Measurements from ENCODE around the gene ASTN2. TPM values are rescaled to one million over a fixed set of nuclear protein-coding genes. Genes with fewer than 3 reads are reported as not detected.

ASTN2 gene
- total and polyA plus RNA-seq, 9 of the 15 experiments (the other 6 are each of a cell fraction or from before 2014, with no cell fraction given), result 0.56 to 3.5 (median 1.9) TPM

DNA sequence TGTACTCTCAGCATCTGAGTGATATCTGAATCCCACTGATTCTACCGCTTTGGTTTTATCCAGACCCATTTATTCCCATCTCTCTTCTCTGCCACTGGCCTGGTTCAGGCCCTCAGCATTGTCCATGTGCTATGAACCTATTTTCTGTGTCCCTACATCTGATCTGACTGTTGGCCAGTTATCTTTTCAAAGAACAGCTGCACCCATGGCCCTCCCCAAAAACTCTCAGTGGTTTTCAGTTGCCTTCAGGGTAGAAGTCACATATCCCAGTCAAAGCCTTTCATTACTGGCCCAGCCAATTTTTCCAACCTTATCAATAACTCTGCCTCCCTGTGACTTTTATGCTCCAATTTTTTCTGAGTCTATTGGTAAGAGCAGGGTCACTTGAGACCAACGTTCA is 430.7 kb downstream of the ASTN2 start:
- H3K4me2 ChIP-seq (ENCODE audit: insufficient read depth, low read length), result no peak overlapping the region
- H3K9ac ChIP-seq (ENCODE audit: insufficient read depth in 1 of 2, low read depth in 2 of 2, low read length in 2 of 2), result no peak overlapping the region
- H3K4me1 ChIP-seq (replicated peaks in 1 of 2; ENCODE audit: control insufficient read depth in 2 of 2, insufficient read depth in 2 of 2, low read length in 2 of 2), result no peaks in the 10 kb centered on the region
- BruUV-seq (replicated peaks), result no TSS peak
- no peaks in the 10 kb centered on the region for H3K27me3 ChIP-seq (ENCODE audit: control insufficient read depth in 2 of 2, insufficient read depth in 2 of 2, low read length in 2 of 2)
- no peaks in the 10 kb centered on the region for H3K79me2 ChIP-seq (ENCODE audit: control insufficient read depth, insufficient read depth, low read length)
- no peak overlapping the region for H3K4me3 ChIP-seq
- ChIA-PET POLR2A (no interaction called here), CTCF (ENCODE audit: low intra/inter-chr PET ratio) (no interaction called here)
- H3K9me3 ChIP-seq (replicated peaks; ENCODE audit: control insufficient read depth, insufficient read depth, low read depth, low read length), result no peaks in the 10 kb centered on the region
- FAIRE-seq, result no peak
- 6% methylated on average over 2 of the region's 2 CpGs for WGBS (ENCODE audit: insufficient coverage, low coverage, missing lambda C conversion rate)
- DNase-seq (ENCODE audit: extremely low read depth in 1 of 4, low spot score in 3 of 4), result no peak
- TF ChIP-seq TBP (optimal IDR thresholded peaks at IDR 0.05; ENCODE audit: low read depth, low read length) (no peak), WHSC1 (IDR thresholded peaks at IDR 0.05; ENCODE audit: low read length) (no peak), SRSF1 (IDR thresholded peaks at IDR 0.05; ENCODE audit: low read depth, low read length) (no peak), SIN3B (IDR thresholded peaks at IDR 0.05; ENCODE audit: low read depth) (no peak), ZNF507 (tag; conservative IDR thresholded peaks at IDR 0.05) (no peak), E2F3 (CRISPR knock-in tag; IDR thresholded peaks at IDR 0.05) (no peak), TEAD2 (tag; IDR thresholded peaks at IDR 0.05) (no peak), POLR2G (IDR thresholded peaks at IDR 0.05; ENCODE audit: low read depth, low read length) (no peak)
- TF ChIP-seq, protein P1, sequence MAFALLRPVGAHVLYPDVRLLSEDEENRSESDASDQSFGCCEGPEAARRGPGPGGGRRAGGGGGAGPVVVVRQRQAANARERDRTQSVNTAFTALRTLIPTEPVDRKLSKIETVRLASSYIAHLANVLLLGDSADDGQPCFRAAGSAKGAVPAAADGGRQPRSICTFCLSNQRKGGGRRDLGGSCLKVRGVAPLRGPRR (CRISPR knock-in tag; IDR thresholded peaks at IDR 0.05), result no peak
- TF ChIP-seq, protein P2, sequence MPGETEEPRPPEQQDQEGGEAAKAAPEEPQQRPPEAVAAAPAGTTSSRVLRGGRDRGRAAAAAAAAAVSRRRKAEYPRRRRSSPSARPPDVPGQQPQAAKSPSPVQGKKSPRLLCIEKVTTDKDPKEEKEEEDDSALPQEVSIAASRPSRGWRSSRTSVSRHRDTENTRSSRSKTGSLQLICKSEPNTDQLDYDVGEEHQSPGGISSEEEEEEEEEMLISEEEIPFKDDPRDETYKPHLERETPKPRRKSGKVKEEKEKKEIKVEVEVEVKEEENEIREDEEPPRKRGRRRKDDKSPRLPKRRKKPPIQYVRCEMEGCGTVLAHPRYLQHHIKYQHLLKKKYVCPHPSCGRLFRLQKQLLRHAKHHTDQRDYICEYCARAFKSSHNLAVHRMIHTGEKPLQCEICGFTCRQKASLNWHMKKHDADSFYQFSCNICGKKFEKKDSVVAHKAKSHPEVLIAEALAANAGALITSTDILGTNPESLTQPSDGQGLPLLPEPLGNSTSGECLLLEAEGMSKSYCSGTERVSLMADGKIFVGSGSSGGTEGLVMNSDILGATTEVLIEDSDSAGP (CRISPR knock-in tag; IDR thresholded peaks at IDR 0.05), result no peak
- TF ChIP-seq, protein P3, sequence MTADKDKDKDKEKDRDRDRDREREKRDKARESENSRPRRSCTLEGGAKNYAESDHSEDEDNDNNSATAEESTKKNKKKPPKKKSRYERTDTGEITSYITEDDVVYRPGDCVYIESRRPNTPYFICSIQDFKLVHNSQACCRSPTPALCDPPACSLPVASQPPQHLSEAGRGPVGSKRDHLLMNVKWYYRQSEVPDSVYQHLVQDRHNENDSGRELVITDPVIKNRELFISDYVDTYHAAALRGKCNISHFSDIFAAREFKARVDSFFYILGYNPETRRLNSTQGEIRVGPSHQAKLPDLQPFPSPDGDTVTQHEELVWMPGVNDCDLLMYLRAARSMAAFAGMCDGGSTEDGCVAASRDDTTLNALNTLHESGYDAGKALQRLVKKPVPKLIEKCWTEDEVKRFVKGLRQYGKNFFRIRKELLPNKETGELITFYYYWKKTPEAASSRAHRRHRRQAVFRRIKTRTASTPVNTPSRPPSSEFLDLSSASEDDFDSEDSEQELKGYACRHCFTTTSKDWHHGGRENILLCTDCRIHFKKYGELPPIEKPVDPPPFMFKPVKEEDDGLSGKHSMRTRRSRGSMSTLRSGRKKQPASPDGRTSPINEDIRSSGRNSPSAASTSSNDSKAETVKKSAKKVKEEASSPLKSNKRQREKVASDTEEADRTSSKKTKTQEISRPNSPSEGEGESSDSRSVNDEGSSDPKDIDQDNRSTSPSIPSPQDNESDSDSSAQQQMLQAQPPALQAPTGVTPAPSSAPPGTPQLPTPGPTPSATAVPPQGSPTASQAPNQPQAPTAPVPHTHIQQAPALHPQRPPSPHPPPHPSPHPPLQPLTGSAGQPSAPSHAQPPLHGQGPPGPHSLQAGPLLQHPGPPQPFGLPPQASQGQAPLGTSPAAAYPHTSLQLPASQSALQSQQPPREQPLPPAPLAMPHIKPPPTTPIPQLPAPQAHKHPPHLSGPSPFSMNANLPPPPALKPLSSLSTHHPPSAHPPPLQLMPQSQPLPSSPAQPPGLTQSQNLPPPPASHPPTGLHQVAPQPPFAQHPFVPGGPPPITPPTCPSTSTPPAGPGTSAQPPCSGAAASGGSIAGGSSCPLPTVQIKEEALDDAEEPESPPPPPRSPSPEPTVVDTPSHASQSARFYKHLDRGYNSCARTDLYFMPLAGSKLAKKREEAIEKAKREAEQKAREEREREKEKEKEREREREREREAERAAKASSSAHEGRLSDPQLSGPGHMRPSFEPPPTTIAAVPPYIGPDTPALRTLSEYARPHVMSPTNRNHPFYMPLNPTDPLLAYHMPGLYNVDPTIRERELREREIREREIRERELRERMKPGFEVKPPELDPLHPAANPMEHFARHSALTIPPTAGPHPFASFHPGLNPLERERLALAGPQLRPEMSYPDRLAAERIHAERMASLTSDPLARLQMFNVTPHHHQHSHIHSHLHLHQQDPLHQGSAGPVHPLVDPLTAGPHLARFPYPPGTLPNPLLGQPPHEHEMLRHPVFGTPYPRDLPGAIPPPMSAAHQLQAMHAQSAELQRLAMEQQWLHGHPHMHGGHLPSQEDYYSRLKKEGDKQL (CRISPR knock-in tag; IDR thresholded peaks at IDR 0.05; ENCODE audit: borderline replicate concordance), result no peak
- no peaks in the 10 kb centered on the region for H4K20me1 ChIP-seq (replicated peaks; ENCODE audit: control insufficient read depth, insufficient read depth, low read length)
- in situ Hi-C loops (cut with MboI), result no loop called here
- H3K9me1 ChIP-seq (ENCODE audit: control insufficient read depth, insufficient read depth, low read length), result no peaks in the 10 kb centered on the region
- H3K36me3 ChIP-seq (ENCODE audit: control insufficient read depth, insufficient read depth, low read length), result no peaks in the 10 kb centered on the region
- no peak overlapping the region for H2AFZ ChIP-seq (ENCODE audit: low read depth, low read length)
- H3K27ac ChIP-seq (ENCODE audit: extremely low read depth, low read depth, low read length), result no peak overlapping the region
- ATAC-seq, result no peak
- intact Hi-C loops (cut with micrococcal nuclease), result no loop called here

Measured in K562 (cell line).